Measurements from ENCODE around the gene DTNA. TPM values are rescaled to one million over a fixed set of nuclear protein-coding genes. Genes with fewer than 3 reads are reported as not detected.

DTNA gene
- total RNA-seq, 1 donor from 2014 or later, result 1.6 TPM

GRCh38 chr18:34796035-34796657 lies 86.0 kb downstream of the DTNA start:
- FAIRE-seq (no peak), DNase-seq (ENCODE audit: low read depth) (no peak)
- TF ChIP-seq, protein P1, sequence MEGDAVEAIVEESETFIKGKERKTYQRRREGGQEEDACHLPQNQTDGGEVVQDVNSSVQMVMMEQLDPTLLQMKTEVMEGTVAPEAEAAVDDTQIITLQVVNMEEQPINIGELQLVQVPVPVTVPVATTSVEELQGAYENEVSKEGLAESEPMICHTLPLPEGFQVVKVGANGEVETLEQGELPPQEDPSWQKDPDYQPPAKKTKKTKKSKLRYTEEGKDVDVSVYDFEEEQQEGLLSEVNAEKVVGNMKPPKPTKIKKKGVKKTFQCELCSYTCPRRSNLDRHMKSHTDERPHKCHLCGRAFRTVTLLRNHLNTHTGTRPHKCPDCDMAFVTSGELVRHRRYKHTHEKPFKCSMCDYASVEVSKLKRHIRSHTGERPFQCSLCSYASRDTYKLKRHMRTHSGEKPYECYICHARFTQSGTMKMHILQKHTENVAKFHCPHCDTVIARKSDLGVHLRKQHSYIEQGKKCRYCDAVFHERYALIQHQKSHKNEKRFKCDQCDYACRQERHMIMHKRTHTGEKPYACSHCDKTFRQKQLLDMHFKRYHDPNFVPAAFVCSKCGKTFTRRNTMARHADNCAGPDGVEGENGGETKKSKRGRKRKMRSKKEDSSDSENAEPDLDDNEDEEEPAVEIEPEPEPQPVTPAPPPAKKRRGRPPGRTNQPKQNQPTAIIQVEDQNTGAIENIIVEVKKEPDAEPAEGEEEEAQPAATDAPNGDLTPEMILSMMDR (IDR thresholded peaks at IDR 0.05; ENCODE audit: insufficient read depth, low read length, severe bottlenecking), result no peak

DNA sequence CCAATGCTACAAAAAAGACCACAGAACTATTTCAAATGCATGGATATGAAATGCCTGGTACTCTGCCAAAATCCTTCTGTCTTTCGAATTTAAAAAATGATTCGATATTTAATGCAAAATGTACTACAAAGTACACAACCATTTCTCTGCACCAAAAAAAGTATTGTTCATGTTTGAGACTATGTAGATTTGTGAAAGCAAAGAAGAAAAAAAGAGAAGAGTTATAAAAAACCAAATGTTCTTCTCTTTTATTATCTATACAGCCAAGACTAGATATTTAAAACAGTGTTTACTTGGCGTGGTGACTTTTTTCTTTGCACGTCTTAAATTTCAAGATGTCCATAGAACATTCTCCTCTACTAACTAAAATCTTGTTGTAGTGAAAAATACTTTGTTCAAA lies 89.2 kb downstream of the DTNA start:
- no peak for FAIRE-seq
- DNase-seq (ENCODE audit: low read depth), result no peak
- no peaks in the 10 kb centered on the region for H3K36me3 ChIP-seq (ENCODE audit: control insufficient read depth, insufficient read depth, low read length)
- TF ChIP-seq, protein P1 (IDR thresholded peaks at IDR 0.05; ENCODE audit: insufficient read depth, low read length, severe bottlenecking), result no peak
- no peak overlapping the region for H3K4me3 ChIP-seq (ENCODE audit: low read depth, low read length)
- no peaks in the 10 kb centered on the region for H3K27me3 ChIP-seq (ENCODE audit: control insufficient read depth, insufficient read depth, low read length)

More at GRCh38 chr18:34796035-34796657, 86.0 kb downstream of the DTNA start:
- Histone ChIP-seq H3K4me3 (ENCODE audit: low read depth, low read length) (no peak overlapping the region), H3K36me3 (ENCODE audit: control insufficient read depth, insufficient read depth, low read length) (no peaks in the 10 kb centered on the region), H3K27me3 (ENCODE audit: control insufficient read depth, insufficient read depth, low read length) (no peaks in the 10 kb centered on the region)

DNA sequence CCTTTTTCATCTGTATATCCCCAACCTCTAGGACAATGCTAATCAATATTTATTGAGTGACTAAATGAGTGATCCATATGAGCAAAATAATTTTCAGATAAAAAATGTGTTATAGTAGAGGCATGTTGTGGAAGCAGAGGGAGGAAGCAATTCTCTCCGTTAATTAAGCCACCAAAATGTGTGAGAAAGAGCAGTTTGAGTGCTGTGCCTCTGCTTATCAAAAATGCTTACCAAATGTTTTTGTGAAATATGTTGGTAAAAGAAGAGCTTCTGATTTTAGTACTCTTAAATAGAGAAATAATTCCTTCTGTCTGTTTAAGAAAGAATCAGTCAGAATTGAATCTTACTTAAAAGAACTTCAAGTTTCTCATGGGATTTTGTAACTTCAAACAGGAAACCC lies 90.3 kb downstream of the DTNA start:
- TF ChIP-seq, protein P1 (IDR thresholded peaks at IDR 0.05; ENCODE audit: insufficient read depth, low read length, severe bottlenecking), result no peak
- Histone ChIP-seq H3K4me3 (ENCODE audit: low read depth, low read length) (no peak overlapping the region), H3K36me3 (ENCODE audit: control insufficient read depth, insufficient read depth, low read length) (no peaks in the 10 kb centered on the region), H3K27me3 (ENCODE audit: control insufficient read depth, insufficient read depth, low read length) (no peaks in the 10 kb centered on the region)
- DNase-seq (ENCODE audit: low read depth) (no peak), FAIRE-seq (no peak)

GRCh38 chr18:34801774-34802173 lies 91.7 kb downstream of the DTNA start:
- FAIRE-seq (no peak), DNase-seq (ENCODE audit: low read depth) (peak; percentile 69)
- Histone ChIP-seq H3K27me3 (ENCODE audit: control insufficient read depth, insufficient read depth, low read length) (no peaks in the 10 kb centered on the region), H3K4me3 (ENCODE audit: low read depth, low read length) (no peak overlapping the region), H3K36me3 (ENCODE audit: control insufficient read depth, insufficient read depth, low read length) (no peaks in the 10 kb centered on the region)
- TF ChIP-seq, protein P1 (IDR thresholded peaks at IDR 0.05; ENCODE audit: insufficient read depth, low read length, severe bottlenecking), result no peak

DNA sequence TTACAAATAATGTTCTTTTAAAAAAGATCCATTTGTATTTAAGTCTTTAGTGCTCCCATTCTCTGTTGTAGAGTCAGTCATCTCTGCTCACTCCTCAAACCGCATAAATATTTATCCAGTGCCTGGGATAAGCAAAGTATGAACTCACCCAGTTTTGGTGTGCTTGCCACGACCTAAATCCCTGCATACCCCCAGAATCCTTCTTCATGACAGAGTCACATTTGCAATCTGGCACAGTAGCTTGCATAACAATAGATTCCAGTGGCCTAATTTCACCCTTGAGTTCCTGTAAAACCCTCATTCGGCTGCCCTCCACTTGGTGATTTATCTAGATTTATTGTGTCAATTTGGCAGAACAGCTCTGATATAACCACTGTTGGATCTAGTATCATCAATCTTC lies 92.9 kb downstream of the DTNA start:
- no peaks in the 10 kb centered on the region for H3K36me3 ChIP-seq (ENCODE audit: control insufficient read depth, insufficient read depth, low read length)
- FAIRE-seq, result no peak
- DNase-seq (ENCODE audit: low read depth), result no peak
- H3K27me3 ChIP-seq (ENCODE audit: control insufficient read depth, insufficient read depth, low read length), result no peaks in the 10 kb centered on the region
- TF ChIP-seq, protein P1 (IDR thresholded peaks at IDR 0.05; ENCODE audit: insufficient read depth, low read length, severe bottlenecking), result no peak
- no peak overlapping the region for H3K4me3 ChIP-seq (ENCODE audit: low read depth, low read length)

DNA sequence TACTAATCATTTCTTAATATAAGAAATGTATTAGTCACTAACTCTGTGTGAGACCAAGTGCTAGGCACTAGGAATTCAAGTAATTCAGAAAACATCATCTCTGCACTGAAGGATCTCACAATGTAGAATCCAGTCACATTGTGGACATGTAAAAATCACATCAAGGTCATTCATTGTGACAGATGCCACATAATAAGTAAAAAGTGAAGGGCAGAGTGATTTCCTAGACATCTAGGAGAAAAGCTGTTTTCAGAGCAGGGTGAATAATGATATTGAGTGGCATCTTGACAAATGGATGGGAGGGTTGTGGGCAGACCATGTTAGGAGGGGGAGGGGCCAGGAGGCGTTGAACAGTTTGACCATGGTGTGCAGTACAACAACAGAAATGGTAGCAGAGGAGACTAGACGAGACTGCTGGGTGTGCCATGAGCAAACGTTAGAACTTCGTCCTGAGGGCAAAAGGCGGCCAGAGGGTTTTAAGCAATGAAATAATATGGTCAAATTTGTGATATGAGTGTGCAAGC lies 93.8 kb downstream of the DTNA start:
- no peaks in the 10 kb centered on the region for H3K27me3 ChIP-seq (ENCODE audit: control insufficient read depth, insufficient read depth, low read length)
- no peaks in the 10 kb centered on the region for H3K36me3 ChIP-seq (ENCODE audit: control insufficient read depth, insufficient read depth, low read length)
- DNase-seq (ENCODE audit: low read depth) (no peak), FAIRE-seq (no peak)
- H3K4me3 ChIP-seq (ENCODE audit: low read depth, low read length), result no peak overlapping the region
- TF ChIP-seq, protein P1 (IDR thresholded peaks at IDR 0.05; ENCODE audit: insufficient read depth, low read length, severe bottlenecking), result no peak
